ENCODE results near the gene SCAF1. TPM values are rescaled to one million over a fixed set of nuclear protein-coding genes. Genes with fewer than 3 reads are reported as not detected.

Gene SCAF1
- total and polyA plus RNA-seq, 2 experiments from 2014 or later: 19.7 to 53.7 TPM

GRCh38 chr19:49605605-49606004 lies 36.4 kb upstream of the SCAF1 start:
- Mint-ChIP-seq H3K27me3 (ENCODE audit: insufficient read depth, low read depth, poor library complexity) (peaks cover 17% of the 10 kb centered on the region), H3K4me1 (no peaks in the 10 kb centered on the region), H3K36me3 (ENCODE audit: low read depth) (peaks cover 82% of the 10 kb centered on the region), H3K4me3 (no peak overlapping the region), H3K9me3 (no peaks in the 10 kb centered on the region), H3K27ac (no peak overlapping the region)
- peaks cover 29% of the 10 kb centered on the region for H3K36me3 ChIP-seq (ENCODE audit: insufficient read depth)
- H3K9me2 ChIP-seq (ENCODE audit: insufficient read depth): no peaks in the 10 kb centered on the region
- H3K27me3 ChIP-seq (ENCODE audit: insufficient read depth): no peaks in the 10 kb centered on the region
- H3K79me2 ChIP-seq (replicated peaks; ENCODE audit: insufficient read depth): peaks cover 96% of the 10 kb centered on the region
- TF ChIP-seq CTCF (conservative IDR thresholded peaks at IDR 0.05; ENCODE audit: low read depth in 2 of 2): no peak
- no peak for TF ChIP-seq JUNB (IDR thresholded peaks at IDR 0.05; ENCODE audit: unreplicated experiment)
- no peak for TF ChIP-seq NANOG (IDR thresholded peaks at IDR 0.05; ENCODE audit: borderline replicate concordance)
- TF ChIP-seq POLR2AphosphoS5 (IDR thresholded peaks at IDR 0.05; ENCODE audit: low read depth): no peak
- TF ChIP-seq ZNF331 (CRISPR knock-in tag; IDR thresholded peaks at IDR 0.05; ENCODE audit: low read depth): no peak
- TF ChIP-seq EZH2 (IDR thresholded peaks at IDR 0.05; ENCODE audit: low read depth, unreplicated experiment): no peak
- no peak for TF ChIP-seq REST (IDR thresholded peaks at IDR 0.05; ENCODE audit: unreplicated experiment)
- no peak for TF ChIP-seq ZNF462 (CRISPR knock-in tag; IDR thresholded peaks at IDR 0.05)
- TF ChIP-seq ETS1 (IDR thresholded peaks at IDR 0.05): no peak
- no peak for TF ChIP-seq ZNF114 (CRISPR knock-in tag; IDR thresholded peaks at IDR 0.05)
- TF ChIP-seq CREB1 (CRISPR knock-in tag; IDR thresholded peaks at IDR 0.05; ENCODE audit: low read depth): no peak
- TF ChIP-seq EZH2phosphoT487 (IDR thresholded peaks at IDR 0.05; ENCODE audit: unreplicated experiment): no peak
- TF ChIP-seq STAT1 (IDR thresholded peaks at IDR 0.05; ENCODE audit: unreplicated experiment): no peak
- H3K4me3 ChIP-seq: no peak overlapping the region
- peaks cover 32% of the 10 kb centered on the region for H3F3A ChIP-seq (replicated peaks; ENCODE audit: low read depth)
- H2AFZ ChIP-seq: no peak overlapping the region
- DNase-seq (ENCODE audit: low spot score) (no peak), ATAC-seq (no peak)
- H3K4me1 ChIP-seq (ENCODE audit: insufficient read depth): no peaks in the 10 kb centered on the region
- H4K20me1 ChIP-seq (replicated peaks; ENCODE audit: insufficient read depth): peaks cover 39% of the 10 kb centered on the region
- H3K27ac ChIP-seq (ENCODE audit: low read depth): no peak overlapping the region
- H3K4me2 ChIP-seq: no peak overlapping the region

Measured in GM23338 (cell line).